ENCODE results near the gene ACAA1. TPM values are rescaled to one million over a fixed set of nuclear protein-coding genes. Genes with fewer than 3 reads are reported as not detected.

Gene ACAA1
- total RNA-seq, 1 experiment from 2014 or later, result 49.0 TPM

DNA sequence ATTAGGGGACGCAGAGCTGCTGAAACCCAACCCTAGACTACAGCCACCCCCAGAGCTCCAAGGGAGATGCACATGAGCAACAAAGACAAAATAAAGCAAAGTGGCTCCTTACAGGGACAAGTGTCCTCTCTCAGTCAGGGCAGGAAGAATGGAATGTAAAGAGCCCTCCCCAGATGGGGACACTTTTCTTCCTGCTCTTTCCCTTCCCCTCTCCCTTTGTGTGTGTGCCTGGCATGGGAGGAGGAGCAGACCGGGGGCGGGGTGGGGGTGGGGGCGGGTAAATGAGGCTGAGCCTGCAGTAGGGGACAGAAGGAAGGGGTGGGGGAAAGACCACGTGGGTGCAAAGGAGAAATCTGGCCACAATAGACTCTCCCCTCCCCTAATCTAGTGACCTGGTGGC lies 37.4 kb downstream of the ACAA1 start:
- ATAC-seq, result no peak
- H3K9me3 ChIP-seq (ENCODE audit: control insufficient read depth in 1 of 2, insufficient read depth in 1 of 2, low read depth in 1 of 2, low read length in 2 of 2), result peaks cover 0 to under 1% of the 10 kb centered on the region in 2 experiments; a peak in 1 of 4 replicates
- no peaks in the 10 kb centered on the region for H4K20me1 ChIP-seq (ENCODE audit: insufficient read depth)
- ChIA-PET CTCF (no interaction called here), RAD21 (ENCODE audit: low non-redundant PET in 1 of 2, low total read pairs in 2 of 2, uncharacterized antibody in 2 of 2, unreplicated experiment in 2 of 2) (no interaction called here), POLR2A (no interaction called here)
- DNase-seq (ENCODE audit: low read depth, low spot score), result no peak
- no peaks in the 10 kb centered on the region for H3K4me1 ChIP-seq (ENCODE audit: control insufficient read depth in 1 of 2, insufficient read depth in 2 of 2, low read length in 2 of 2)
- BruUV-seq (replicated peaks), result no TSS peak
- H3K27ac ChIP-seq (ENCODE audit: low read depth, low read length), result no peak overlapping the region
- no peak overlapping the region for H3K9ac ChIP-seq (ENCODE audit: low read length)
- no peak for TF ChIP-seq EZH2 (IDR thresholded peaks at IDR 0.05)
- no peak for TF ChIP-seq ZNF274 (IDR thresholded peaks at IDR 0.05; ENCODE audit: low read depth, low read length)
- TF ChIP-seq SIN3A (IDR thresholded peaks at IDR 0.05; ENCODE audit: low read depth), result no peak
- no peak for TF ChIP-seq RAD21 (IDR thresholded peaks at IDR 0.05; ENCODE audit: low read depth)
- no peaks in the 10 kb centered on the region for H3K9me2 ChIP-seq (ENCODE audit: insufficient read depth)
- no peaks in the 10 kb centered on the region for H3K79me2 ChIP-seq (ENCODE audit: insufficient read depth, low read length)
- no peak overlapping the region for H3K4me3 ChIP-seq (replicated peaks in 1 of 2; ENCODE audit: low read depth in 1 of 2, low read length in 2 of 2)
- H2AFZ ChIP-seq (ENCODE audit: low read depth, low read length, poor library complexity, severe bottlenecking), result no peak overlapping the region
- no peak overlapping the region for H3K4me2 ChIP-seq (ENCODE audit: low read length)
- H3K36me3 ChIP-seq (ENCODE audit: control insufficient read depth in 1 of 2, insufficient read depth in 2 of 2, low read length in 2 of 2), result no peaks in the 10 kb centered on the region
- intact Hi-C loops (cut with micrococcal nuclease), result no loop called here
- peaks cover 5% of the 10 kb centered on the region; the same call in 1 of the 2 replicates for H3K27me3 ChIP-seq (ENCODE audit: insufficient read depth, low read length)

DNA sequence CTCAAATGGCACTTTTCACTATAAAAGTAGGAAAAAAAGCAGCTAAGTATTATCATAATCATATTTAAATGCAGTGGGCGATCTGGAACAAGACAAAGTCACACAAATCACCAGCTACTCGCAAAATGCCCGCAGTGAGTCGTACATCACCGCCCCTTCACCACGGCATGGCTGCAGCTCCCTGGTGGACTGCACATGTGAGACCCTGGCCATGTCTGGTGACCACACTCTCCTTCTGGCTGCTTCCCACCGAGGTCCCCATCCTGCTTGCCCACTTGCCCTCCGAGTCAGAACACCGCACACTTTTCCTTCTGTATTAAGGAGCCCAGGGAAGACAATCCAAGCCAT lies 38.6 kb downstream of the ACAA1 start:
- H3K27ac ChIP-seq (ENCODE audit: low read depth, low read length), result no peak overlapping the region
- no peak overlapping the region for H2AFZ ChIP-seq (ENCODE audit: low read depth, low read length, poor library complexity, severe bottlenecking)
- no peak overlapping the region for H3K4me3 ChIP-seq (replicated peaks in 1 of 2; ENCODE audit: low read depth in 1 of 2, low read length in 2 of 2)
- CTCF ChIA-PET, result no interaction called here
- no peak overlapping the region for H3K9ac ChIP-seq (ENCODE audit: low read length)
- intact Hi-C loops (cut with micrococcal nuclease), result no loop called here
- no peak overlapping the region for H3K4me2 ChIP-seq (ENCODE audit: low read length)
- no peaks in the 10 kb centered on the region for H3K9me3 ChIP-seq (ENCODE audit: control insufficient read depth in 1 of 2, insufficient read depth in 1 of 2, low read depth in 1 of 2, low read length in 2 of 2)
- no peaks in the 10 kb centered on the region for H3K79me2 ChIP-seq (ENCODE audit: insufficient read depth, low read length)
- H3K9me2 ChIP-seq (ENCODE audit: insufficient read depth), result no peaks in the 10 kb centered on the region
- ATAC-seq (no peak), DNase-seq (ENCODE audit: low read depth, low spot score) (no peak)
- POLR2A ChIA-PET, result no interaction called here
- no peak for TF ChIP-seq TCF7L2 (IDR thresholded peaks at IDR 0.05; ENCODE audit: borderline replicate concordance, extremely low read depth, insufficient read depth, insufficient read length)
- no peak for TF ChIP-seq YY1 (IDR thresholded peaks at IDR 0.05; ENCODE audit: extremely low read depth, insufficient replicate concordance, low read depth, low read length)
- no peak for TF ChIP-seq EGR1 (IDR thresholded peaks at IDR 0.05; ENCODE audit: low read depth)
- TF ChIP-seq, protein P1, sequence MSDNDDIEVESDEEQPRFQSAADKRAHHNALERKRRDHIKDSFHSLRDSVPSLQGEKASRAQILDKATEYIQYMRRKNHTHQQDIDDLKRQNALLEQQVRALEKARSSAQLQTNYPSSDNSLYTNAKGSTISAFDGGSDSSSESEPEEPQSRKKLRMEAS (IDR thresholded peaks at IDR 0.05), result no peak
- TF ChIP-seq JUND (IDR thresholded peaks at IDR 0.05), result no peak
- TF ChIP-seq REST (IDR thresholded peaks at IDR 0.05; ENCODE audit: low read depth), result no peak
- BruUV-seq (replicated peaks), result no TSS peak
- H3K4me1 ChIP-seq (ENCODE audit: control insufficient read depth in 1 of 2, insufficient read depth in 2 of 2, low read length in 2 of 2), result no peaks in the 10 kb centered on the region
- RAD21 ChIA-PET (ENCODE audit: low non-redundant PET in 1 of 2, low total read pairs in 2 of 2, uncharacterized antibody in 2 of 2, unreplicated experiment in 2 of 2), result no interaction called here
- no peaks in the 10 kb centered on the region for H4K20me1 ChIP-seq (ENCODE audit: insufficient read depth)
- H3K27me3 ChIP-seq (ENCODE audit: insufficient read depth, low read length), result peaks cover 5% of the 10 kb centered on the region; the same call in 1 of the 2 replicates
- no peaks in the 10 kb centered on the region for H3K36me3 ChIP-seq (ENCODE audit: control insufficient read depth in 1 of 2, insufficient read depth in 2 of 2, low read length in 2 of 2)
